ENCODE measurements around the gene DENND5A. TPM values are rescaled to one million over a fixed set of nuclear protein-coding genes. Genes with fewer than 3 reads are reported as not detected.

Gene DENND5A
- total and polyA plus RNA-seq, 9 of the 15 experiments (the other 6 are each of a cell fraction or from before 2014, with no cell fraction given), result 11.7 to 130 (median 46.3) TPM

DNA sequence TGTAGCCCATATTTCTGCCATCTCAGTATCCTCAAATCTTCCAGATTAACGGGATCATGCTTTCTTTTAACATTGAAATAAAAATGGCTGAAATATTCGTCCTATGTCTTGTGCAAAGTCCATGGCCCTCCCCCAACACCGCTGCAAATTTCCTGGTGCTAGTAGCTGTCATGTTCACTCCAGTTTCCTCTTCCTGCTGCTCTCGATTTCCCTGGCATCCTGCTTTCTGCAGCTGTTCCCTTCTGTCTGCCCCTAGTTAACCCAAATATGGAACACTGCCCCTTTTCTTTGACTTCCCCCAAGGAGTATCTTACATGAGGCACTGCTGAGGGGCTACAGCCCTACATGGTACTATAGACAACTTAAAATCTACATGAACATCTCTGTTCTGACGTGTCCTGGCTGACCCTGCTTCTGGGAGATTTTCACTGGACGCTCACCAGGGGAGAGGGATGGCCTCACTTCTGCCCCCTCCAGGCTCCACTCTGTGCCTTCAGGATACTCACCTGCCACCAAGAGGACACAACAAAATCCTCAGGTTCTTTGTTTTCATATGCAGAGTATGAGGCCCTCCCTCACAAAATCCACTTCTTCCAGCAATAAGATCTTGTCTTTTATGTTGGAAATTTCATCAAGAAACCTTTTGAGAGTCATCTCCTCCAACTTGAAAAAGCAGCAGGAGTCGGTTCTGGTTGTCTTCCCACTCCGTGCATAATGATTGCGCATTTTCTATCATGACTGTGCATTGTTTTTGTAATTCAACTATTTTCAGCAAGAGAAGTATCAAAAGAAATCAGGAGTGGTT is 144.3 kb downstream of the DENND5A start (continued):
- TF ChIP-seq ZNF398 (CRISPR knock-in tag; IDR thresholded peaks at IDR 0.05) (no peak), SMC3 (conservative IDR thresholded peaks at IDR 0.05; ENCODE audit: insufficient read depth, low read depth, low read length) (peak; percentile 50; the same call in 1 of the 2 replicates), HNRNPLL (IDR thresholded peaks at IDR 0.05; ENCODE audit: low read depth, low read length, poor library complexity, severe bottlenecking) (no peak), EZH2 (IDR thresholded peaks at IDR 0.05; ENCODE audit: borderline replicate concordance, low read depth, low read length) (no peak), POLR2G (IDR thresholded peaks at IDR 0.05; ENCODE audit: low read depth, low read length) (no peak), CBFA2T3 (IDR thresholded peaks at IDR 0.05) (no peak), CBX5 (IDR thresholded peaks at IDR 0.05; ENCODE audit: borderline replicate concordance, low read depth) (no peak), U2AF1 (optimal IDR thresholded peaks at IDR 0.05; ENCODE audit: low read depth, low read length) (no peak)
- TF ChIP-seq, protein P1, sequence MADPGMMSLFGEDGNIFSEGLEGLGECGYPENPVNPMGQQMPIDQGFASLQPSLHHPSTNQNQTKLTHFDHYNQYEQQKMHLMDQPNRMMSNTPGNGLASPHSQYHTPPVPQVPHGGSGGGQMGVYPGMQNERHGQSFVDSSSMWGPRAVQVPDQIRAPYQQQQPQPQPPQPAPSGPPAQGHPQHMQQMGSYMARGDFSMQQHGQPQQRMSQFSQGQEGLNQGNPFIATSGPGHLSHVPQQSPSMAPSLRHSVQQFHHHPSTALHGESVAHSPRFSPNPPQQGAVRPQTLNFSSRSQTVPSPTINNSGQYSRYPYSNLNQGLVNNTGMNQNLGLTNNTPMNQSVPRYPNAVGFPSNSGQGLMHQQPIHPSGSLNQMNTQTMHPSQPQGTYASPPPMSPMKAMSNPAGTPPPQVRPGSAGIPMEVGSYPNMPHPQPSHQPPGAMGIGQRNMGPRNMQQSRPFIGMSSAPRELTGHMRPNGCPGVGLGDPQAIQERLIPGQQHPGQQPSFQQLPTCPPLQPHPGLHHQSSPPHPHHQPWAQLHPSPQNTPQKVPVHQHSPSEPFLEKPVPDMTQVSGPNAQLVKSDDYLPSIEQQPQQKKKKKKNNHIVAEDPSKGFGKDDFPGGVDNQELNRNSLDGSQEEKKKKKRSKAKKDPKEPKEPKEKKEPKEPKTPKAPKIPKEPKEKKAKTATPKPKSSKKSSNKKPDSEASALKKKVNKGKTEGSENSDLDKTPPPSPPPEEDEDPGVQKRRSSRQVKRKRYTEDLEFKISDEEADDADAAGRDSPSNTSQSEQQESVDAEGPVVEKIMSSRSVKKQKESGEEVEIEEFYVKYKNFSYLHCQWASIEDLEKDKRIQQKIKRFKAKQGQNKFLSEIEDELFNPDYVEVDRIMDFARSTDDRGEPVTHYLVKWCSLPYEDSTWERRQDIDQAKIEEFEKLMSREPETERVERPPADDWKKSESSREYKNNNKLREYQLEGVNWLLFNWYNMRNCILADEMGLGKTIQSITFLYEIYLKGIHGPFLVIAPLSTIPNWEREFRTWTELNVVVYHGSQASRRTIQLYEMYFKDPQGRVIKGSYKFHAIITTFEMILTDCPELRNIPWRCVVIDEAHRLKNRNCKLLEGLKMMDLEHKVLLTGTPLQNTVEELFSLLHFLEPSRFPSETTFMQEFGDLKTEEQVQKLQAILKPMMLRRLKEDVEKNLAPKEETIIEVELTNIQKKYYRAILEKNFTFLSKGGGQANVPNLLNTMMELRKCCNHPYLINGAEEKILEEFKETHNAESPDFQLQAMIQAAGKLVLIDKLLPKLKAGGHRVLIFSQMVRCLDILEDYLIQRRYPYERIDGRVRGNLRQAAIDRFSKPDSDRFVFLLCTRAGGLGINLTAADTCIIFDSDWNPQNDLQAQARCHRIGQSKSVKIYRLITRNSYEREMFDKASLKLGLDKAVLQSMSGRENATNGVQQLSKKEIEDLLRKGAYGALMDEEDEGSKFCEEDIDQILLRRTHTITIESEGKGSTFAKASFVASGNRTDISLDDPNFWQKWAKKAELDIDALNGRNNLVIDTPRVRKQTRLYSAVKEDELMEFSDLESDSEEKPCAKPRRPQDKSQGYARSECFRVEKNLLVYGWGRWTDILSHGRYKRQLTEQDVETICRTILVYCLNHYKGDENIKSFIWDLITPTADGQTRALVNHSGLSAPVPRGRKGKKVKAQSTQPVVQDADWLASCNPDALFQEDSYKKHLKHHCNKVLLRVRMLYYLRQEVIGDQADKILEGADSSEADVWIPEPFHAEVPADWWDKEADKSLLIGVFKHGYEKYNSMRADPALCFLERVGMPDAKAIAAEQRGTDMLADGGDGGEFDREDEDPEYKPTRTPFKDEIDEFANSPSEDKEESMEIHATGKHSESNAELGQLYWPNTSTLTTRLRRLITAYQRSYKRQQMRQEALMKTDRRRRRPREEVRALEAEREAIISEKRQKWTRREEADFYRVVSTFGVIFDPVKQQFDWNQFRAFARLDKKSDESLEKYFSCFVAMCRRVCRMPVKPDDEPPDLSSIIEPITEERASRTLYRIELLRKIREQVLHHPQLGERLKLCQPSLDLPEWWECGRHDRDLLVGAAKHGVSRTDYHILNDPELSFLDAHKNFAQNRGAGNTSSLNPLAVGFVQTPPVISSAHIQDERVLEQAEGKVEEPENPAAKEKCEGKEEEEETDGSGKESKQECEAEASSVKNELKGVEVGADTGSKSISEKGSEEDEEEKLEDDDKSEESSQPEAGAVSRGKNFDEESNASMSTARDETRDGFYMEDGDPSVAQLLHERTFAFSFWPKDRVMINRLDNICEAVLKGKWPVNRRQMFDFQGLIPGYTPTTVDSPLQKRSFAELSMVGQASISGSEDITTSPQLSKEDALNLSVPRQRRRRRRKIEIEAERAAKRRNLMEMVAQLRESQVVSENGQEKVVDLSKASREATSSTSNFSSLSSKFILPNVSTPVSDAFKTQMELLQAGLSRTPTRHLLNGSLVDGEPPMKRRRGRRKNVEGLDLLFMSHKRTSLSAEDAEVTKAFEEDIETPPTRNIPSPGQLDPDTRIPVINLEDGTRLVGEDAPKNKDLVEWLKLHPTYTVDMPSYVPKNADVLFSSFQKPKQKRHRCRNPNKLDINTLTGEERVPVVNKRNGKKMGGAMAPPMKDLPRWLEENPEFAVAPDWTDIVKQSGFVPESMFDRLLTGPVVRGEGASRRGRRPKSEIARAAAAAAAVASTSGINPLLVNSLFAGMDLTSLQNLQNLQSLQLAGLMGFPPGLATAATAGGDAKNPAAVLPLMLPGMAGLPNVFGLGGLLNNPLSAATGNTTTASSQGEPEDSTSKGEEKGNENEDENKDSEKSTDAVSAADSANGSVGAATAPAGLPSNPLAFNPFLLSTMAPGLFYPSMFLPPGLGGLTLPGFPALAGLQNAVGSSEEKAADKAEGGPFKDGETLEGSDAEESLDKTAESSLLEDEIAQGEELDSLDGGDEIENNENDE (IDR thresholded peaks at IDR 0.05; ENCODE audit: low read depth, low read length), result no peak
- TF ChIP-seq, protein P2, sequence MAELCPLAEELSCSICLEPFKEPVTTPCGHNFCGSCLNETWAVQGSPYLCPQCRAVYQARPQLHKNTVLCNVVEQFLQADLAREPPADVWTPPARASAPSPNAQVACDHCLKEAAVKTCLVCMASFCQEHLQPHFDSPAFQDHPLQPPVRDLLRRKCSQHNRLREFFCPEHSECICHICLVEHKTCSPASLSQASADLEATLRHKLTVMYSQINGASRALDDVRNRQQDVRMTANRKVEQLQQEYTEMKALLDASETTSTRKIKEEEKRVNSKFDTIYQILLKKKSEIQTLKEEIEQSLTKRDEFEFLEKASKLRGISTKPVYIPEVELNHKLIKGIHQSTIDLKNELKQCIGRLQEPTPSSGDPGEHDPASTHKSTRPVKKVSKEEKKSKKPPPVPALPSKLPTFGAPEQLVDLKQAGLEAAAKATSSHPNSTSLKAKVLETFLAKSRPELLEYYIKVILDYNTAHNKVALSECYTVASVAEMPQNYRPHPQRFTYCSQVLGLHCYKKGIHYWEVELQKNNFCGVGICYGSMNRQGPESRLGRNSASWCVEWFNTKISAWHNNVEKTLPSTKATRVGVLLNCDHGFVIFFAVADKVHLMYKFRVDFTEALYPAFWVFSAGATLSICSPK (IDR thresholded peaks at IDR 0.05; ENCODE audit: borderline replicate concordance), result no peak
